Esophagus muscularis mucosa (tissue), 4 donors: ENCODE results near the gene MBOAT7.

Experiments
- CTCF ChIP-seq, 3 experiments: fragments of 200-600 bp in 2 of 3; fragments of 450-650 bp in 1 of 3; sonication (generic) in 2 of 3; IDR thresholded peaks; one replicate each; pipeline ENCODE4 v1.5.1; 2017 to 2019; ENCODE audit warnings: antibody characterized with exemption in 3 of 3, mild to moderate bottlenecking in 2 of 3, moderate library complexity in 1 of 3
- EP300 ChIP-seq: sonication (generic); formaldehyde crosslinking; IDR thresholded peaks from one replicate; pipeline ENCODE4 v1.6.1; 2017; ENCODE audit warnings: antibody characterized with exemption
- POLR2A ChIP-seq: fragments of 450-650 bp; IDR thresholded peaks from one replicate; pipeline ENCODE4 v1.6.1; 2017; ENCODE audit warnings: antibody characterized with exemption, moderate library complexity, mild to moderate bottlenecking, low read depth
- POLR2AphosphoS5 ChIP-seq, 2 donors: sonication (generic); formaldehyde crosslinking; IDR thresholded peaks; one replicate each; pipeline ENCODE4 v1.6.1; 2017; ENCODE audit warnings: antibody characterized with exemption in 2 of 2

GRCh38 chr19:54206030-54206830 lies 16.9 kb upstream of the MBOAT7 start:
- no peak for TF ChIP-seq CTCF (IDR thresholded peaks at IDR 0.05)
- no peak for TF ChIP-seq POLR2A
- TF ChIP-seq EP300, result no peak
- TF ChIP-seq POLR2AphosphoS5 (IDR thresholded peaks at IDR 0.05), result no peak
